ENCODE data around the gene CLSTN2.

Gene CLSTN2

DNA sequence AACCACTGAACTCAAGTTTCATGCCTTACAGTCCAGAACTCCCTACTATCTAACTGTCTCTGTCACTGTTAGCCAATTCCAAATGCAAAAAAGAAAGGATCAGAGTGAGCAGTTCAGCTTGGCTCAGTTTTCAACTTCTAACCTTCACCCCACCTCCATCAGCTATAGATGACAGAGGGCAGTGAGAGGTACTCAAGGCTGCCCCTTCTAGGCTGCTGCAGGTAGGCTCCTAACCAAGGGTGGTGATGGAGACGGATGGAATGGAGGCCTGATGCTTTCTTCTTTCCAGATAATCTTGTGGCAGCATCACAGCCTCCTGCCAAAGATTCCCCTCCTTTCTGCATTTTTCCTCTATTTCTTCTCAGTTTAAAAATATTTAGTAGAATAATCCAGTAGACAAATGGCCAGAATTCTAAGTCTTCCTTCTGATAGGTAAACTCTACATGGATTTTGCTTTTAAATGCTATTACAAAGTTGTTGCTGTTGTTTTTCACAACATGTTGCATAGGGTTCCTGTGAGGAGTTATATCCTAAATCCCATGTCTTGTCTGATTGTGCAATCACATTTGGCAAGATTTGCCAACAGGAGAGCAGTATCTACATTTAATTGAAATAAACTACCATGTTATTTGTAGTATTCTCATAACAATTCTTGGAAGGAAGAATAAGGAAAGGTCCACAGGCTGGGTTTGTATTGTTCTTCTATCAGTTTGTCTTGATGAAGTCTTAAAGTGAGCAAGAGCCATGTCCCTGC, 441.3 kb downstream of the CLSTN2 start:
- CTCF ChIA-PET = no interaction called here
- no peak overlapping the region for H3K4me3 ChIP-seq (ENCODE audit: low read depth, low read length)
- POLR2A ChIA-PET = no interaction called here
- TF ChIP-seq, protein P1, sequence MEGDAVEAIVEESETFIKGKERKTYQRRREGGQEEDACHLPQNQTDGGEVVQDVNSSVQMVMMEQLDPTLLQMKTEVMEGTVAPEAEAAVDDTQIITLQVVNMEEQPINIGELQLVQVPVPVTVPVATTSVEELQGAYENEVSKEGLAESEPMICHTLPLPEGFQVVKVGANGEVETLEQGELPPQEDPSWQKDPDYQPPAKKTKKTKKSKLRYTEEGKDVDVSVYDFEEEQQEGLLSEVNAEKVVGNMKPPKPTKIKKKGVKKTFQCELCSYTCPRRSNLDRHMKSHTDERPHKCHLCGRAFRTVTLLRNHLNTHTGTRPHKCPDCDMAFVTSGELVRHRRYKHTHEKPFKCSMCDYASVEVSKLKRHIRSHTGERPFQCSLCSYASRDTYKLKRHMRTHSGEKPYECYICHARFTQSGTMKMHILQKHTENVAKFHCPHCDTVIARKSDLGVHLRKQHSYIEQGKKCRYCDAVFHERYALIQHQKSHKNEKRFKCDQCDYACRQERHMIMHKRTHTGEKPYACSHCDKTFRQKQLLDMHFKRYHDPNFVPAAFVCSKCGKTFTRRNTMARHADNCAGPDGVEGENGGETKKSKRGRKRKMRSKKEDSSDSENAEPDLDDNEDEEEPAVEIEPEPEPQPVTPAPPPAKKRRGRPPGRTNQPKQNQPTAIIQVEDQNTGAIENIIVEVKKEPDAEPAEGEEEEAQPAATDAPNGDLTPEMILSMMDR (IDR thresholded peaks at IDR 0.05; ENCODE audit: insufficient read depth, low read length, missing control alignments) = no peak
- no peak for DNase-seq (ENCODE audit: low read depth, low spot score)

DNA sequence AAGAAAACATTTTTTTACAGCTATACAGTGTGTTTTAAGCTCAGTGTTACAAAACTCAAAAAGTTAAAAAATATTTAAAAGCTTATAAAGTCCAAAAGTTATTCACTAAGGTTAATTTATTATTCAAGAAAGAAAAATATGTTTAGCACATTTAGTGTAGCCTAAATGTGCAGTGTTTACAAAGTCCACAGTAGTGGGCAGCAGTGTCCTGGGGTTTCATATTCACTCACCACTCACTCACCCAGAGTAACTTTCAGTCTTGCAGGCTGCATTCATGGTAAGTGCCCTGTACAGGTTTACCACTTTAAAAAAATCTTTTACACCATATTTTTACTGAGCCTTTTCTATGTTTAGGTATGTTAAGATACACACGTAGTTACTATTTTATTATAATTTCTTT, 442.7 kb downstream of the CLSTN2 start:
- H3K4me3 ChIP-seq (ENCODE audit: low read depth, low read length) = no peak overlapping the region
- ChIA-PET CTCF (no interaction called here), POLR2A (no interaction called here)
- DNase-seq (ENCODE audit: low read depth, low spot score) = no peak
- TF ChIP-seq, protein P1 (IDR thresholded peaks at IDR 0.05; ENCODE audit: insufficient read depth, low read length, missing control alignments) = no peak

DNA sequence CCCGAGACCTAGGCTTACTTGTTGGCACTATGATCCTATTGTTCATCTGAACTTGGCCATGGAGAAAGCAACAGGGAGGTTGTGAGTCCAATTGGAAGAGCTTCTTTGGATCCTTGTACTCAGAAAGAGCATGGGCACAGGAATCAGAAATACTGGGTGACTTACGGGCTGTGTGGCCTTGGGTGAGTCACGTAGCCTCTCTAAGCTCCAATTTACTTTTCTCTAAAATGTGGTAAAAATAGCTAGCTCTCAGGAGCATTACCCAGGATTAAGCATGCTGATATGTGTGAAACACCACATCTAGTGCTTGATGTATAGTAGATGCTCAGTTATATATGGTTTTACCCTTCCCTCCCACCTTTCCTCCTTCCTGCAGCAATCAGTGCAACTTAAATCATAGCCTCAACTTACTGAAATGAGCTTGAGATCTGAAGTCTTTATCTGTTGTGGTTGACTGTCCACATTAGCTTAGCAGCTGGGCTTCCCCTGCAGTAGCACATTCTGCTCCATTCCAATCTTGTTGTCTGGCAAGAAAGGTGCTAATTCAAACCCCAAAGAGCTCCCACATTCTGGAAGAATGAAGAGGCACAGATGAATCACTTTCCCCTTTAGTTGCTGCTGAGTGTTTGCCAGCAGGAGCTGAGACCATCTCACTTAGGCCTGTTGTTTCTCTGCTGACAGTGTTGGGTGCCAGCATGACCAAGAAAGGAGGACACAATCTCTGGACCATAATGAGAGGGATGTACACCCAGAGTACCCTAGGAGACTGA, 443.8 kb downstream of the CLSTN2 start:
- POLR2A ChIA-PET = no interaction called here
- TF ChIP-seq, protein P1 (IDR thresholded peaks at IDR 0.05; ENCODE audit: insufficient read depth, low read length, missing control alignments) = no peak
- no peak overlapping the region for H3K4me3 ChIP-seq (ENCODE audit: low read depth, low read length)
- DNase-seq (ENCODE audit: low read depth, low spot score) = no peak
- CTCF ChIA-PET = no interaction called here

DNA sequence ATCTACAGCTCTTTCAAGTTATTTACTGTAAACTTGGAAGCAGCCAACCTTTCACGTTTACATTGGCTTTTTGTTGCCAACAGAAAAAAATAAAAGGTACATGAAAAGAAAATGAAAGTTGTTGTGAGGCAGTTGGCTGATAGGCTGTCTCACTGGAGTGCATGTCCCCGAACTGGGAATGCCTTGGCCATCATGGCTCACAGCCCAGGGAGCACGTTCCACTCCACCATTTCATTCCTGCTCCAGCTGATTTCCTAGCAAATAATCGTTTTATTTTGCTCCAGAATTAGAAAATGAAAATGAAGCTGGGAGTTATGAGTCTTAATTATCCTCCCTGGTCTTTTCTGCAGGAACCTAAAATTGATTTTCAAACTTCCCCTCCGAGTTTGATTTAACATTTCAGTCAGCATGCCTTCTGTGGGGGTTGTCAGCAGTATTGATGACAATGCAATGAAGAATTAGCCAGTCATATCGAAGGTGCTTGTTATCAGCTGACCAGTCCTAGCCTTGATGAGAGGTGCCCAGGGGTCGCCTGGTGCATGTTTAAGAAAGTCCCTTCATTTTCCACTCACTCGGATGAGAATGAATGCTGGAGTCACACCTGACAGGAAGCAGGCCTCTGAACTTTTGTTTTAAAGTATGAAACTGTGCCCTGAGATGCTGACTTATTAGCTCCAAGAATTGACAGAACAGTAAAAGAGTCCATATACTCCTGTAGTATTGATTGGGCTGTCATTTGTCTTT, 449.2 kb downstream of the CLSTN2 start:
- H3K4me3 ChIP-seq (ENCODE audit: low read depth, low read length) = no peak overlapping the region
- DNase-seq (ENCODE audit: low read depth, low spot score) = no peak
- ChIA-PET CTCF (interaction anchor here (0.8 kb wide), 1 partner anchor 728 kb away, joined by 3 read pairs; no protein-coding TSS in a partner anchor), POLR2A (no interaction called here)
- TF ChIP-seq, protein P1 (IDR thresholded peaks at IDR 0.05; ENCODE audit: insufficient read depth, low read length, missing control alignments) = no peak

DNA sequence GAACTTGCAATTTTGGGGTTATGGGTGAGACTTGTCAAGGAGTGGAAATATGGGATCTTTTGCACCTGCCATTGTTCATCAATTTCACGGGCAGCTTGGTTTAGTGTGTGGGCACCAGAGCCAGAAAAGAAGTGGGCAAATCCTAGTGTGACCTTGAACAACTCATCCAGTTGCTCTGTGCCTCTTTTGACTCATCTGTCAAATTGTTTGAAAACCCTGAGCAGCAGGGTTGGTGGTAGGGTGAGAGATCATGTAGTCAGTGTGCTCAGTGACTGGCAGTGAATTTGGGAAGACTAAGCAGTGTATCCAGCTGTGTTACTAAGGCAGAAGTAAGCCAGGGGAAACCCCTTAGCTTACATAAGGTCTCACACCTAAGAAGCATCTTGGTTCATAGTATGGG, 449.9 kb downstream of the CLSTN2 start:
- DNase-seq (ENCODE audit: low read depth, low spot score) = no peak
- TF ChIP-seq, protein P1 (IDR thresholded peaks at IDR 0.05; ENCODE audit: insufficient read depth, low read length, missing control alignments) = no peak
- POLR2A ChIA-PET = no interaction called here
- no peak overlapping the region for H3K4me3 ChIP-seq (ENCODE audit: low read depth, low read length)
- CTCF ChIA-PET = no interaction called here

All from AG04449 (cell line).